ENCODE data around the gene PRKCA. TPM values are rescaled to one million over a fixed set of nuclear protein-coding genes. Genes with fewer than 3 reads are reported as not detected.
"Not testable (repeated sequence)": the region's sequence is repeated elsewhere in the genome, so short reads cannot be mapped to it uniquely, and the experiment has no call there.

The PRKCA gene
- total RNA-seq, 1 donor from 2014 or later, result 5.4 TPM

GRCh38 chr17:66331038-66331816 lies 28.8 kb downstream of the PRKCA start:
- DNase-seq, result no peak

DNA sequence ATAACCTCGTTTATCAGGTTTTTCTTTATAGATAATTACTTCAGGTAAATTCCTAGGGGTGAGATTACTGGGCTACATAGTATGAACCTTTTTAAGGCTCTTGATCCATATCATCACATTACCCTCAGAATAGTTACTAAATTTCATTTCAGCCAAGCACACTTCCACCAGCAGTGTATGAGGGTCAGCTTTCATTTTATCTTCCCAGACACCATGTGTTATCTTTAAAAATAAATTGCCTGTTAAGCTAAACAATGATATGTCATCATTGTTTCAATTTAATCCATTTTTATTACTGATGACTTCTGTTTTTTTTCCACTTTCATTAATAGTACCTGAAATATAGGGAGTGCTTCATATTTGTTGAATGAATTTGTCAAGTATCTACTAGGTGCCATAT lies 33.4 kb downstream of the PRKCA start:
- DNase-seq, result no peak

DNA sequence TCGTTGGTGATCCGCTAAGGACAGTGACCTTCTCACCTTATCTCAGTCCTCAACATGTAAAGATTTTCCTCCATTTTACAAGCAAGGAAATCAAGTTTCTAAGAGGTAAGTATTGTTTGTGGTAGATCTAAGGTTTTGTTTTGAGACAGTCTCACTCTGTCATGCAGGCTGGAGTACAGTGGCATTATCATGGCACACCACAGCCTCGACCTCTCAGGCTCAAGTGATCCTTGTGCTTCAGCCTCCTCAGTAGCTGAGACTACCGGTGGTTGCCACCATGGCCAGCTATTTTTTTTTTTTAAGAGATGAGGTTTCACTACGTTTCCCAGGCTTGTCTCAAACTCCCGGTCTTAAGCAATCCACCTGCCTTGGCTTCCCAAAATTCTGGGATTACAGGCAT lies 34.9 kb downstream of the PRKCA start:
- DNase-seq, result no peak

GRCh38 chr17:66337866-66338485 lies 35.6 kb downstream of the PRKCA start:
- DNase-seq, result no peak

GRCh38 chr17:66338937-66339336 lies 36.5 kb downstream of the PRKCA start:
- no peak for DNase-seq

DNA sequence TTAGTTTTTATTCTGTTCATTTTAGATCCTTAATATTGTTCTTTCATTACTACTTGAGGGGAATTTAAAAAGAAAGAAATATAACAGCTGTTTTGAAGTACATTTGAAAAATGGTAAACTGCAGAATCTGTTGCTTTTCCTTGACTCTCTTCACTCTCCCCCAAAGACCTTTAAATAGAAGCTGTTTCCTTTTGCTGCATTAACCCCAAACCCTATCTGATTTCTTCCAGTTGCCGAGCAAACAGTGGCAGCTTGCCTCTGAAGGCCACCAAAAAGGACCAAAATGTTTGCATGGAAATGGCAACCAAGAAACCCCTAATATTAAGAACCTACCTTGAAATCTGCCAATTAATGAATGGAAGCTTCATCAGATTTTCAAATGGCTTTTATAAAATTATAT lies 37.1 kb downstream of the PRKCA start:
- DNase-seq, result no peak

GRCh38 chr17:66340720-66341119 lies 38.3 kb downstream of the PRKCA start:
- DNase-seq, result no peak

GRCh38 chr17:66341462-66341861 lies 39.0 kb downstream of the PRKCA start:
- no peak for DNase-seq

DNA sequence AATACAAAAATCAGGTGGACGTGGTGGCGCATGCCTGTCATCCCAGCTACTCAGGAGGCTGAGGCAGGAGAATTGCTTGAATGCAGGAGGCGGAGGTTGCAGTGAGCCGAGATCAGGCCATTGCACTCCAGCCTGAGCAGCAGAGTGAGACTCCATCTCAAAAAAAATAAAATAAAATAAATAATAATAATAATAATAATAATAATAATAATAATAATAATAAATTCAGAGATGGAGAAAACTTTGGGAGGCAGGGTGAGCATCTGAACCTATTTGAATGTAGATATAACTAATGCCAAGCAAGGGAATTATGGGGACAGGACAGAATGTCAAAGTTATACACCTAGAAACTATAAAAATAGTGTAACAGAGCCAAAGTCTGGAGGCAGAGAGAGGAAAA lies 39.9 kb downstream of the PRKCA start:
- DNase-seq, result not testable (repeated sequence)

GRCh38 chr17:66343531-66344078 lies 41.2 kb downstream of the PRKCA start:
- DNase-seq, result peak; percentile 23

DNA sequence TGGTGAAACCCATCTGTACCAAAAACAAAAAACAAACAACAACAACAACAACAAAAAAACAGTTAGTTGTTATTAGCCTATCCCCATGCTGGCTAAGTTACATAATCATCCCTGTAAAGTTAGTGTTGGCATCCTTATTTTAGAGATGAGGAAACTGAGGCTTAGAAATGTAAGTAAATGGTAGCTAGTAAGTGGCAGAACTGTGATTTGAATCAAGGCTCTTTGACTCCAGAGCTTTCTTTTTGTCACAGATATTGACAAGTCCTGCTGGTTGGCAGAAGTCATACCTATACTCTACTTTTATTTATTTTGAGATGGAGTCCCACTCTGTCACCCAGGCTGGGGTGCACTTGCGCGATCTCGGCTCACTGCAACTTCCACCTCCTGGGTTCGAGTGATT lies 42.1 kb downstream of the PRKCA start:
- DNase-seq, result no peak

- DNase-seq, result peak; percentile 51
Observed at GRCh38 chr17:66345264-66345663, 42.9 kb downstream of the PRKCA start.

DNA sequence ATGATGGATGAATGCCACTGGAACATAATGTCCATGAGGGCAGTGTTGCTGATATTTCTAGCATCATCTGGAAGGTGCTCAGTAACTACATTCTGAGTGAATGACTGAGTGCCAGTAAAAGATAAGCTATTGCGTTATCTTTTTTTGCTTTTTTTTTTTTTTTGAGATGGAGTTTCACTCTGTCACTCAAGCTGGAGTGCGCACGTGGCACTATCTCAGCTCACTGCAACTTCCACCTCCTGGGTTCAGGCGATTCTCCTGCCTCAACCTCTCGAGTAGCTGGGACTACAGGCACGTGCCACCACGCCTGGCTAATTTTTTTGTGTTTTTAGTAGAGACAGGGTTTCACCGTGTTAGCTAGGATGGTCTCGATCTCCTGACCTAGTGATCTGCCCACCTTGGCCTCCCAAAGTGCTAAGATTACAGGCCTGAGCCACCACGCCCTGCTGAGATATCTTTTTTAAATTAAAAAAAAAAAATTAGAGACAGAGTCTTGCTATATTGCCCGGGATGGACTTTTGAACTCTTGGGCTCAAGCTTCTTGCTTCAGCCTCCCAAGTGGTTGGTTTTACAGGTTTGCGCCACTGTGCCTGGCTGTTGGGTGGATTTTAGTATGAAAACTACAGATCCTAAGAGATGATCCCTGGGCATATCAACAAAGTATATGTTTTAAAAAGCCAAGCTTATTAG lies 43.7 kb downstream of the PRKCA start:
- DNase-seq, result not testable (repeated sequence)

- DNase-seq, result peak; percentile 20
Observed at GRCh38 chr17:66347661-66348514, 45.5 kb downstream of the PRKCA start.

GRCh38 chr17:66348584-66349165 lies 46.3 kb downstream of the PRKCA start:
- peak; percentile 72 for DNase-seq

DNA sequence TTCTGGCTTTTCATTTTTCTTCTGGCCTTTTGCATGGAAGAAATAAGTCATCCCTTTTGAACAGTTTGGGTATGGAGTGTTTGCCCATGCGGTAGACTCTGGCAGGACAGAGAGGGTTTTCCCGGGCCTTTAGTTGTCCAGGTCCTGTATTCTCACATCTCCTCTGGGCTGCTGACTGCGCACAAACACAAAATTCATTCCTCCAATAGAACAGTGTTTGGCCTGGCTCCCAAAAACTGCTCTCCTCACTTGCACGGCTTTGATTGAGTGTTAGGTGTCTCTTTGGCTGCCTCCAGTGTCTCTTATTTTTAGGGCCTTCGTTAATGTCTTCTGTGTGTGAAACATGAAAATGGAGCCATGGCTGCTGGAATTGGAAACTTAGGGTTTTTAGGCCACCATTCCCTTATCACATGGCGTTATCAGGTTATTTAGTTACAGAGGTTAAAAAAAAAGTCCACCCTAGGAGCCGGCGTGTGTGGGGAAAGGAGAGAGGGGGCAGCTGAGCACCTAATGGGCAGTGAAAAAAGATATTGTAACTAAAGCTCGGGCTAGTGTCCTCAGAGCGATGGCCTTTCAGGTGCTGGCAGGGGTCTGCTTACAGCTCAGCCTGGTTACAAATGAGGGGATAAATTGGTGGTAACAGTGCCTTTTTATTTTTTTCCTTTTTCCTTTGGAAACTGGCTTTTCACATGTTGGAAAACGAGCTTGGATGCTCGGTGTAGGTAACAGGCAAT lies 47.3 kb downstream of the PRKCA start:
- no peak for DNase-seq

DNA sequence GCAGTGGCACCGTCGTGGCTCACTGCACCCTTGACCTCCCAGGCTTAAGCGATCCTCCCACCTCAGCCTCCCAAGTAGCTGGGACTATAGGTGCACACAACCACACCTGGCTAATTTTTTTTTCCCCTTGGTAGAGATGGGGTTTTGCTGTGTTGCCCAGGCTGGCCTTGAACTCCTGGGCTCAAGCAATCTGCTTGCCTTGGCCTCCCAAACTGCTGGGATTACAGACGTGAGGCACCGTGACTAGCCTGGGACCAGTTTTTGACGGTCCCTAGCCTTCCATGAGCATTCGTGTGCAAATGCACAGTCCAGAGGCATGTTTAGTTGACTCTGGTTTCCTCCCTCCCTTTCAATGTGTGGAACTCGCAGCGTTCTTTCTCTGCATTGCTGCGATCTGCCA lies 48.2 kb downstream of the PRKCA start:
- not testable (repeated sequence) for DNase-seq

DNA sequence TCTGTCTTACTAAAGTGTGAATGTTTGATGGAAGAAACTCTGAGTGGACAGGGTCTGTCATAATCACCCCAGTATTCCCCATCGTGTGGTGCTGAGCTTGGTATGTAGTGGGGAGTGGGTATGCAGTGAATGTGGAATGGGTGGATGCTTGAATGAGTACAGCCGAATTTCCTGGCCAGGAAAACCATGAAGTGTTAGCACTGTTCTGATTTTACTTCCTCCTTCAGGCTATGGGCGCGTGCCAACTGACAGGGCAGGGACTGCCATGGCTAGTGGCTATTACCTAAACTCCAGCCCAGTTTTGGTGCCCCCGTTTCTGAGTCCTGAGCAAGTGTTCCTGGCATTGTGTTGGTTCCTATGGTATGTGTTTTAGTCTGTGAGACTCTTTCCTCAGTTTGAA lies 48.6 kb downstream of the PRKCA start:
- peak; percentile 43 for DNase-seq

DNA sequence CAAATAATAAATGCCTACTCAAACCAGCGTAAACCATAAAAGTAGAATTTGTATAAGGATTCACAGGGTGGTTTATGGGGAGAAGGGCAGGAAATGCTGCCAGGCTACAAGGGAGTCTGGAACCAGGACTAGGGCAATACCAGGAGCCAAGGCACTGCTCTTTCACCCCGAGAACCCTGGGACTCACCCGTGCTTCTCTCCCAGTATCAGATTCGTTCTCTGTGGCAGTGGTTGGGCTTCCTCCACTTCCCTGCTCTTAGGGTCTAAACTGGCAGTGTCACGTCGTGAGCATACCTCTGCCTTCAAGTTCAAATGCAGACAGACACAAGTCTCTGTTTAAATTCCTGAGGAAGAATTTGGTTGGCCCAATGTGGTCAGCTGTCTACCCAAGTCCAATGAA lies 49.3 kb downstream of the PRKCA start:
- no peak for DNase-seq

- DNase-seq, result peak; percentile 59
Observed at GRCh38 chr17:66353937-66354401, 51.6 kb downstream of the PRKCA start.

DNA sequence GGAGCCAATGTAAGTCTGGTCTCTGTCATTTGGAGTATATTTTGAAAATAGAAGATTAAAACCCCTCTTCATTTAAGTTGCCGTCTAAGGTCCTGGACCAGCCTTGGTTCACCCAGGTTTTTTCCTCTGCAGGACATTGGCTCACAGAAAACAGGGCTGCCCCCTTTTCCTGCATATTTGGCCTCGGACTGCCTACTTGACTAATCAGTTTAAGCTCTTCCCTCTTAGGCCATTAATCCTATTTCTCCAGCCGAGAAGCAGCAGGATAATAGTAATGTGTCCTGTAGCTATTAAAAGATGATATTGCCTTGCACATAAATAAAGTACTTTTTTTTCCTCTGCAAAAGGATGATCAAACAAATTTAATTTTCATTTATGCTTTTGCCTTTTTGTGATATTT lies 52.1 kb downstream of the PRKCA start:
- DNase-seq, result peak; percentile 21
